ENCODE data around the gene SOX6. TPM values are rescaled to one million over a fixed set of nuclear protein-coding genes. Genes with fewer than 3 reads are reported as not detected.
A peak's percentile ranks its signal among the peaks of the same experiment; 100 is the strongest.

SOX6 gene
- total and polyA plus RNA-seq, 2 of the 13 experiments (the other 11 are each of a cell fraction or from before 2014, with no cell fraction given): 2.6 to 11.2 TPM

DNA sequence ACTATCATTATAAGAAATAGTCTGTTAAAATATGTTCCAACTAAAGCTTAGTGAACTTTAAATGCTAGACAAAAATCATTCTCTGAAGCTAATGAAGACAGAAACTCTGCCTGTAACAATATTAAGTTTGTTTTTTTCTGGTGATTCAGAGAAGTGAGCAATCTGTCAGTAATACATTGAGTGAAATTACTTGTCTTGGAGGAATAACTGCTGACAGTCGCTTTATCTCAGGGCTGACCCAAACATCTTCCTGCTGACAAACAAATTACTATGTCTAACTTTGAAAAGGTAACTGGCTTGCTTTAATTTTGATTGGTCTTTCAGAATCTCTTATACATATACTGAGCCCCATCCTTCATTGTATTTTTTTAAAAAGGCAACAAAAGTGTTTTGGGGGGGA lies 264.5 kb downstream of the SOX6 start (continued):
- TF ChIP-seq ZZZ3 (CRISPR knock-in tag; IDR thresholded peaks at IDR 0.05; ENCODE audit: borderline replicate concordance): no peak

DNA sequence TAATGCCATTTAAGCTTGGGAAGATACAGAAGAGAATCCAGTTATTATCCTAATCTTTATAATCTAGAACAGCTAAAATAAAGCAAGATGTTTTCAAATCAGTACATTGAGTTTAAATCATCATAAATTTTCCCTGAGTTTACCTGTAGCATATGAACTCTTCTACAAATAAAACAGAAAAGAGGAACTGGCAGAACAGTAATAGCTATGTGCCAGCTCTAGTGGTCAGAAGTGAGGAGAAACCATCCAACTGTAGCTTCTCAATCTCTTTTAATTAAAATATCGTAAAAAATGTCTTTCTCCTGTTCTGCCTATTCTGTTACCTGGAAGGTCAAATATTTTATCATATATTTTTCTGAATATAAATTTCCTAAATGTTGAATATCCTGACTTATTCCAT lies 266.9 kb downstream of the SOX6 start:
- H3K9me3 ChIP-seq (ENCODE audit: low read length): no peaks in the 10 kb centered on the region
- no peak for TF ChIP-seq NBN (conservative IDR thresholded peaks at IDR 0.05)
- no peak for TF ChIP-seq SMAD9 (CRISPR knock-in tag; IDR thresholded peaks at IDR 0.05)
- TF ChIP-seq ZNF607 (CRISPR knock-in tag; IDR thresholded peaks at IDR 0.05; ENCODE audit: borderline replicate concordance): no peak
- TF ChIP-seq ZNF20 (CRISPR knock-in tag; IDR thresholded peaks at IDR 0.05): no peak
- H3K79me2 ChIP-seq (ENCODE audit: insufficient read depth, low read length): no peaks in the 10 kb centered on the region
- CTCF ChIA-PET (ENCODE audit: low intra/inter-chr PET ratio, low total read pairs): no interaction called here
- no peak overlapping the region for H3K4me2 ChIP-seq (ENCODE audit: low read depth, low read length)
- ATAC-seq (no peak), FAIRE-seq (no peak), DNase-seq (ENCODE audit: low spot score) (no peak)
- H3K27me3 ChIP-seq (ENCODE audit: control insufficient read depth in 1 of 2, insufficient read depth in 2 of 2, low read length in 2 of 2): no peaks in the 10 kb centered on the region
- intact Hi-C loops (cut with micrococcal nuclease; ENCODE audit: unreplicated experiment): no loop called here
- no peak overlapping the region for H2AFZ ChIP-seq (ENCODE audit: low read length)
- no peak overlapping the region for H3K27ac ChIP-seq (ENCODE audit: extremely low read length, insufficient read depth, low read length)
- no peak overlapping the region for H3K9ac ChIP-seq (ENCODE audit: insufficient read depth, low read depth, low read length)
- peaks cover 18% of the 10 kb centered on the region for H3K4me1 ChIP-seq (ENCODE audit: insufficient read depth, low read length)
- no peaks in the 10 kb centered on the region for H4K20me1 ChIP-seq (ENCODE audit: insufficient read depth, low read length)
- POLR2A ChIA-PET: no interaction called here
- H3K36me3 ChIP-seq (replicated peaks in 1 of 2; ENCODE audit: control insufficient read depth in 1 of 2, insufficient read depth in 2 of 2, low read length in 2 of 2): no peaks in the 10 kb centered on the region
- in situ Hi-C loops (cut with HindIII; ENCODE audit: extremely low pct_ligation_motif_present, low pct_unique_long_range_greater_than_20kb): no loop called here
- H3K4me3 ChIP-seq (replicated peaks in 1 of 3; ENCODE audit: insufficient read depth in 1 of 3, low read depth in 2 of 3, low read length in 3 of 3): no peak overlapping the region
- 15% methylated on average over 1 of the region's 1 CpG for WGBS (ENCODE audit: low lambda C conversion rate)
- BruUV-seq (replicated peaks): no TSS peak

DNA sequence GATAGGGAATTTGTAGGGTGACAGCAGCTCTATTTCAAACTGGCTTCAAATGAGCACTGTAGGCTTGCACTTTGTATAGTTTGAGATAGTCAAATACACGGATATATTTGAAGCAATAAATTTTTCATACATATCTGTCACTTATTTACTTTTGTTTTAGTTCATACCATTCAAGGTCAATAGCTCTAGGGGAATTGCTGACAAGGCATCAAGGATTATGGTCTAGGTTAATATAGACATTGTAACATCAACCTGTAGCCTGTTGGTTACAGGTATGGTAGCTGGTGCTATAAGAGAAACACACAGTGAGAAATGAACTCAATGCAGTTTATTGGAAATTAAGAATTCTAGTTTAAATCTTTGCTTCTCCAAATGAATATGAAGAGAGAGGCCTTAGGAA lies 267.6 kb downstream of the SOX6 start:
- Histone ChIP-seq H3K9ac (ENCODE audit: insufficient read depth, low read depth, low read length) (no peak overlapping the region), H3K79me2 (ENCODE audit: insufficient read depth, low read length) (no peaks in the 10 kb centered on the region), H2AFZ (ENCODE audit: low read length) (no peak overlapping the region), H3K27ac (ENCODE audit: extremely low read length, insufficient read depth, low read length) (no peak overlapping the region), H3K4me1 (ENCODE audit: insufficient read depth, low read length) (peaks cover 11% of the 10 kb centered on the region), H3K9me3 (ENCODE audit: low read length) (no peaks in the 10 kb centered on the region), H3K27me3 (ENCODE audit: control insufficient read depth in 1 of 2, insufficient read depth in 2 of 2, low read length in 2 of 2) (no peaks in the 10 kb centered on the region), H3K4me3 (replicated peaks in 1 of 3; ENCODE audit: insufficient read depth in 1 of 3, low read depth in 2 of 3, low read length in 3 of 3) (no peak overlapping the region), H3K36me3 (replicated peaks in 1 of 2; ENCODE audit: control insufficient read depth in 1 of 2, insufficient read depth in 2 of 2, low read length in 2 of 2) (no peaks in the 10 kb centered on the region), H4K20me1 (ENCODE audit: insufficient read depth, low read length) (no peaks in the 10 kb centered on the region), H3K4me2 (ENCODE audit: low read depth, low read length) (no peak overlapping the region)
- no TSS peak for BruUV-seq (replicated peaks)
- ChIA-PET CTCF (ENCODE audit: low intra/inter-chr PET ratio, low total read pairs) (no interaction called here), POLR2A (no interaction called here)
- no peak for FAIRE-seq
- no peak for ATAC-seq
- intact Hi-C loops (cut with micrococcal nuclease; ENCODE audit: unreplicated experiment) (no loop called here), in situ Hi-C loops (cut with HindIII; ENCODE audit: extremely low pct_ligation_motif_present, low pct_unique_long_range_greater_than_20kb) (no loop called here)
- WGBS (ENCODE audit: low lambda C conversion rate): 3% methylated on average over 1 of the region's 1 CpG
- TF ChIP-seq MAFF (IDR thresholded peaks at IDR 0.05; ENCODE audit: low read depth, low read length) (peak; percentile 58), HOXA9 (CRISPR knock-in tag; IDR thresholded peaks at IDR 0.05; ENCODE audit: borderline replicate concordance) (no peak), MAFK (conservative IDR thresholded peaks at IDR 0.05 in 1 of 2, IDR thresholded peaks at IDR 0.05 in 1 of 2; ENCODE audit: low read length in 2 of 2) (peak; percentile 33 to 73), POLR2A (IDR thresholded peaks at IDR 0.05; ENCODE audit: insufficient read depth in 1 of 2, low read depth in 2 of 2, low read length in 2 of 2) (no peak)
- no peak for DNase-seq (ENCODE audit: low spot score)
